LNCaP clone FGC (cell line): Measurements from ENCODE around the gene CFD.

Experiments used
- DNase-seq: peaks from one replicate; pipeline ENCODE4 v3.0.0-alpha.2; 2011; ENCODE audit warnings: low read depth
- H3K4me3 ChIP-seq: 2 replicates; pipeline ENCODE4 v1.5.1; 2011; ENCODE audit warnings: mild to moderate bottlenecking, low read depth, low read length, control low read depth
- TF ChIP-seq, protein P1 (sequence below): IDR thresholded peaks from 2 replicates; pipeline ENCODE4 v1.5.1; 2012; ENCODE audit warnings: mild to moderate bottlenecking; ENCODE audit not compliant: control insufficient read depth, insufficient read depth; ENCODE audit errors: extremely low read depth

The CFD gene

GRCh38 chr19:855566-856120 is 3.8 kb upstream of the CFD start:
- TF ChIP-seq, protein P1, sequence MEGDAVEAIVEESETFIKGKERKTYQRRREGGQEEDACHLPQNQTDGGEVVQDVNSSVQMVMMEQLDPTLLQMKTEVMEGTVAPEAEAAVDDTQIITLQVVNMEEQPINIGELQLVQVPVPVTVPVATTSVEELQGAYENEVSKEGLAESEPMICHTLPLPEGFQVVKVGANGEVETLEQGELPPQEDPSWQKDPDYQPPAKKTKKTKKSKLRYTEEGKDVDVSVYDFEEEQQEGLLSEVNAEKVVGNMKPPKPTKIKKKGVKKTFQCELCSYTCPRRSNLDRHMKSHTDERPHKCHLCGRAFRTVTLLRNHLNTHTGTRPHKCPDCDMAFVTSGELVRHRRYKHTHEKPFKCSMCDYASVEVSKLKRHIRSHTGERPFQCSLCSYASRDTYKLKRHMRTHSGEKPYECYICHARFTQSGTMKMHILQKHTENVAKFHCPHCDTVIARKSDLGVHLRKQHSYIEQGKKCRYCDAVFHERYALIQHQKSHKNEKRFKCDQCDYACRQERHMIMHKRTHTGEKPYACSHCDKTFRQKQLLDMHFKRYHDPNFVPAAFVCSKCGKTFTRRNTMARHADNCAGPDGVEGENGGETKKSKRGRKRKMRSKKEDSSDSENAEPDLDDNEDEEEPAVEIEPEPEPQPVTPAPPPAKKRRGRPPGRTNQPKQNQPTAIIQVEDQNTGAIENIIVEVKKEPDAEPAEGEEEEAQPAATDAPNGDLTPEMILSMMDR = no peak
- DNase-seq = no peak
- no peak overlapping the region for H3K4me3 ChIP-seq

GRCh38 chr19:858284-858683 is 1.2 kb upstream of the CFD start:
- TF ChIP-seq, protein P1 = no peak
- no peak for DNase-seq
- no peak overlapping the region for H3K4me3 ChIP-seq

GRCh38 chr19:861141-861755 is 1.8 kb downstream of the CFD start:
- peak overlapping the region; percentile 54 for H3K4me3 ChIP-seq
- TF ChIP-seq, protein P1 = no peak
- DNase-seq = no peak

DNA sequence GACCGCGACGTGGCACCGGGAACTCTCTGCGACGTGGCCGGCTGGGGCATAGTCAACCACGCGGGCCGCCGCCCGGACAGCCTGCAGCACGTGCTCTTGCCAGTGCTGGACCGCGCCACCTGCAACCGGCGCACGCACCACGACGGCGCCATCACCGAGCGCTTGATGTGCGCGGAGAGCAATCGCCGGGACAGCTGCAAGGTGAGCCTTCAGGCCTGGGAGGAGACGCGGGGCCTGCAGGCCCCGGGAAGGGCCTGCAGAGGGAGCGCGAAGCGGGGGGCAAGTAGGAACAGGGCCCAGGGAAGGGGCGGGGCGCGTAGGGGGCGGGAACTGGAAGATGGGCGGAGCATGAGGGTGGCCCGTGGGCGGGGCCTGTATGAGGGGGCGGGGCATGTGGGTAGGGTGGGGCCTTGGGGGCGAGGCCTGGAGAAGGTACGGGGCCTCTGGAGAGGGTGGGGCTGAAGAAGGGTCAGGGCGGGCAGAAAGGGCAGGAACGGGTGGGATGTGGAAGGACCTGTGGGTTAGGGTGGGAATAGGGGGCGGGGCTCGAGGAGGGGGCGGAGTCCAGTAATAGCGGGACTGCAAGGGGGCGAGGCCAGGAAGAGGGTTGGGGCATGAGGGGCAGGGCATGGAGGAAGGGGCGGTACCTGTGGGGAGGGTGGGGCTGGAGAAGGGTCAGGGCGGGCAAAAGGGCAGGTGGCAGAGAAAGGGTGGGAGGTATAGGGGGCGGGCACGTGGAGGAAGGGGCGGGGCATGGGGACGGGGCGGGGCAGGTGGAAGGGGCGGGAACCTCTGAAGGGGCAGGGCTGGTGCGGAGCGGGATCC is 2.5 kb downstream of the CFD start:
- TF ChIP-seq, protein P1 = no peak
- no peak for DNase-seq
- no peak overlapping the region for H3K4me3 ChIP-seq

DNA sequence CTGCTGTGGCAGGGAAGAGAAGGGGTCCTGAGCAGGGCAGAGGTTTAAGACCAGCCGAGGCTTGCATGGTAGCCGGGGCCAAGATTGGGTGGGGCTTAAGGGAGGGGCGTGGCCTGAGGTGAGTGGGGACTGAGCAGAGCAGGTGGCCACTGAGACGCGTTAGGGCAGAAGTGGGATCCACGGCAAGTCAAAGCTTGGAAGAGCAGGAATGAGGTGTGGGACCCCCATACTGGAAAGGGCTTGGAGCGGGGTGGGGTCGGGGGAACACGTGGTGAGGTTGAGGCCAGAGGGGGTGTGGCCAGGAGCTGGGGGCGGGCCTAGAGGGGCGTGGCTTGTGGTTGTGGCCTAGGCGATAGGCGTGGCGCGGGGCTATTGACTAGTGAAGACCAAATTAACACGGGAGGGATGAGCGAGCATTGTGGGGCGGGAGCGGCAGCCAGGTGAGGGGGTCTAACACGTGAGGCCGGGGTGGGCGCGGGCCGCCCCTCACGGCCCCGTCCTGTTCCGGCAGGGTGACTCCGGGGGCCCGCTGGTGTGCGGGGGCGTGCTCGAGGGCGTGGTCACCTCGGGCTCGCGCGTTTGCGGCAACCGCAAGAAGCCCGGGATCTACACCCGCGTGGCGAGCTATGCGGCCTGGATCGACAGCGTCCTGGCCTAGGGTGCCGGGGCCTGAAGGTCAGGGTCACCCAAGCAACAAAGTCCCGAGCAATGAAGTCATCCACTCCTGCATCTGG is 3.3 kb downstream of the CFD start:
- no peak overlapping the region for H3K4me3 ChIP-seq
- TF ChIP-seq, protein P1 = no peak
- DNase-seq = no peak

DNA sequence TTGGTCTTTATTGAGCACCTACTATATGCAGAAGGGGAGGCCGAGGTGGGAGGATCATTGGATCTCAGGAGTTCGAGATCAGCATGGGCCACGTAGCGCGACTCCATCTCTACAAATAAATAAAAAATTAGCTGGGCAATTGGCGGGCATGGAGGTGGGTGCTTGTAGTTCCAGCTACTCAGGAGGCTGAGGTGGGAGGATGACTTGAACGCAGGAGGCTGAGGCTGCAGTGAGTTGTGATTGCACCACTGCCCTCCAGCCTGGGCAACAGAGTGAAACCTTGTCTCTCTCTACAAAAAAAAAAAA is 3.8 kb downstream of the CFD start:
- DNase-seq = no peak
- TF ChIP-seq, protein P1 = no peak
- no peak overlapping the region for H3K4me3 ChIP-seq
